ENCODE data around the gene EIF4H.

GRCh38 chr7:74230446-74231231 is 56.5 kb downstream of the EIF4H start:
- no peak for TF ChIP-seq ZNF274 (IDR thresholded peaks at IDR 0.05; ENCODE audit: borderline replicate concordance, extremely low read depth, low read length)
- TF ChIP-seq CEBPB (IDR thresholded peaks at IDR 0.05; ENCODE audit: low read depth, low read length): no peak
- TF ChIP-seq EP300 (IDR thresholded peaks at IDR 0.05; ENCODE audit: borderline replicate concordance in 1 of 2, low read depth in 2 of 2, low read length in 2 of 2): no peak
- no peak for TF ChIP-seq CTCF (IDR thresholded peaks at IDR 0.05; ENCODE audit: control extremely low read depth in 1 of 3, insufficient read depth in 1 of 3, low read depth in 1 of 3, low read length in 3 of 3)
- no peak for TF ChIP-seq NRF1 (IDR thresholded peaks at IDR 0.05; ENCODE audit: low read depth, low read length)
- no peak for TF ChIP-seq MAX (IDR thresholded peaks at IDR 0.05)
- TF ChIP-seq GTF2F1 (IDR thresholded peaks at IDR 0.05; ENCODE audit: borderline replicate concordance, low read depth, low read length): no peak
- TF ChIP-seq CBX8 (IDR thresholded peaks at IDR 0.05; ENCODE audit: borderline replicate concordance, low read depth, low read length): no peak
- no peak for TF ChIP-seq SP1 (IDR thresholded peaks at IDR 0.05; ENCODE audit: low read depth, low read length)
- no peak for TF ChIP-seq HDAC6 (IDR thresholded peaks at IDR 0.05; ENCODE audit: low read depth, low read length)
- no peak for TF ChIP-seq POLR2AphosphoS5 (IDR thresholded peaks at IDR 0.05; ENCODE audit: low read depth, low read length)
- TF ChIP-seq EGR1 (IDR thresholded peaks at IDR 0.05; ENCODE audit: borderline replicate concordance, low read depth, low read length): no peak
- TF ChIP-seq YY1 (IDR thresholded peaks at IDR 0.05; ENCODE audit: low read depth, low read length): no peak

Data from H1 (cell line).